HG02885 (cell line): ENCODE measurements around the gene SPDYE2B.
"Not testable (repeated sequence)": the region's sequence is repeated elsewhere in the genome, so short reads cannot be mapped to it uniquely, and the experiment has no call there.

ENCODE experiments used
- ATAC-seq: cut with Tn5 transposase; IDR thresholded peaks from one replicate; pipeline ENCODE4 v1.9.1; 2021; ENCODE audit warnings: mild to moderate bottlenecking; ENCODE audit not compliant: unreplicated experiment, poor library complexity

The SPDYE2B gene

GRCh38 chr7:102697642-102698512 is 47.8 kb downstream of the SPDYE2B start:
- ATAC-seq: not testable (repeated sequence)

DNA sequence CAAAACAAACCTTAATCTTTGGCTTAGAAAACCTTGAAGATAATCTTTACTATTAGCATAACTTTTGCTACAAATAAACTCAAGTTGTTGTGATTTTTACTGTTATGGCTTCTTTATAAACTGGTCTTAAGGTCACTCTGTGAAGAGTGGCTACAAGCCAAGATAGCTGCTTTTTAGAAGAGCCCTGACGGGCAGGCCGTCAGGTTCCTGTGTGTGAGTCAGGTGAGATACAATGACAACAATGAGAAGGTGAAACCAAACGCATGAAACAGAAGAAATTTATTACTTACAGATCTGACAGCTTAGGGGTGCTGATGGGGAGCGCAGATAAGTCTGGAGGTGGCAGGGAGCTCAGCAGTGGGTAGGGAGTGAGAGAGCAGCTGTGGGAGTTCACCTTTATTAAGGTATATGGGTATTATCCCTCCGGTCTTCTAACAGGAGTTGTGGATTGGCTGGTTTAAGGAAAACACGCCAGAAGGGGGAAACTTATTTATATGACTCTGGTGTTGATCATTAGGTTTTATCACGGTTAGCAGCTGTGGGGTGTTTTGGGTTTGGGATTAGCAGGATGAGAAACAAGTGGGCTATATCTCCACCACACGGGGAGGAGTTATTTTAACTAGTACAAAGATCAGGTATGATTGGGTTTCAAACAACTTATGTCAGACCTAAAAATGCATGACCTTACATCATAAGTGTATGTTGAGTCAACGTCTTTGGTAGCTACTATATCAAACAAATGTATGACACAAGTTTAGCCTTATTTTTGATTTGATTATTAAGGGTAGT is 49.0 kb downstream of the SPDYE2B start:
- not testable (repeated sequence) for ATAC-seq
